ENCODE results near the gene FAM98B.

The FAM98B gene

GRCh38 chr15:38490242-38490922, 36.5 kb downstream of the FAM98B start:
- H3K36me3 ChIP-seq (ENCODE audit: insufficient read depth): no peaks in the 10 kb centered on the region
- no peaks in the 10 kb centered on the region for H3K79me2 ChIP-seq (ENCODE audit: insufficient read depth, low read depth)
- no peaks in the 10 kb centered on the region for H4K20me1 ChIP-seq (ENCODE audit: insufficient read depth)
- H3K27ac ChIP-seq: no peak overlapping the region
- no peaks in the 10 kb centered on the region for H3K27me3 ChIP-seq (ENCODE audit: insufficient read depth, low read depth)
- H3K4me1 ChIP-seq (ENCODE audit: low read depth, poor library complexity, severe bottlenecking): no peaks in the 10 kb centered on the region
- no peak for TF ChIP-seq CTCF (conservative IDR thresholded peaks at IDR 0.05; ENCODE audit: low read depth, low read length)
- H3K9ac ChIP-seq: no peak overlapping the region
- no peak overlapping the region for H3K4me2 ChIP-seq
- H2AFZ ChIP-seq (ENCODE audit: low read depth): no peak overlapping the region
- no peak overlapping the region for H3K4me3 ChIP-seq (IDR thresholded peaks at IDR 0.05; ENCODE audit: insufficient read depth, low read depth, low read length)

- no peaks in the 10 kb centered on the region for H3K27me3 ChIP-seq (ENCODE audit: insufficient read depth, low read depth)
- H3K9ac ChIP-seq: no peak overlapping the region
- H3K4me3 ChIP-seq (IDR thresholded peaks at IDR 0.05; ENCODE audit: insufficient read depth, low read depth, low read length): no peak overlapping the region
- TF ChIP-seq CTCF (conservative IDR thresholded peaks at IDR 0.05; ENCODE audit: low read depth, low read length): no peak
- H2AFZ ChIP-seq (ENCODE audit: low read depth): no peak overlapping the region
- no peak overlapping the region for H3K4me2 ChIP-seq
- H3K4me1 ChIP-seq (ENCODE audit: low read depth, poor library complexity, severe bottlenecking): no peaks in the 10 kb centered on the region
- no peak overlapping the region for H3K27ac ChIP-seq
- no peaks in the 10 kb centered on the region for H4K20me1 ChIP-seq (ENCODE audit: insufficient read depth)
- H3K36me3 ChIP-seq (ENCODE audit: insufficient read depth): no peaks in the 10 kb centered on the region
- no peaks in the 10 kb centered on the region for H3K79me2 ChIP-seq (ENCODE audit: insufficient read depth, low read depth)
These were observed 42.2 kb downstream of the FAM98B start for GRCh38 chr15:38496151-38496550.

- Histone ChIP-seq H3K27me3 (ENCODE audit: insufficient read depth, low read depth) (no peaks in the 10 kb centered on the region), H3K36me3 (ENCODE audit: insufficient read depth) (no peaks in the 10 kb centered on the region)
These were observed 45.7 kb downstream of the FAM98B start for GRCh38 chr15:38499651-38500050.

GRCh38 chr15:38503496-38503895, 49.6 kb downstream of the FAM98B start:
- Histone ChIP-seq H3K4me2 (no peak overlapping the region), H3K27me3 (ENCODE audit: insufficient read depth, low read depth) (no peaks in the 10 kb centered on the region), H4K20me1 (ENCODE audit: insufficient read depth) (no peaks in the 10 kb centered on the region), H3K79me2 (ENCODE audit: insufficient read depth, low read depth) (no peaks in the 10 kb centered on the region), H3K36me3 (ENCODE audit: insufficient read depth) (no peaks in the 10 kb centered on the region), H3K9ac (no peak overlapping the region), H2AFZ (ENCODE audit: low read depth) (no peak overlapping the region), H3K27ac (no peak overlapping the region), H3K4me3 (IDR thresholded peaks at IDR 0.05; ENCODE audit: insufficient read depth, low read depth, low read length) (no peak overlapping the region), H3K4me1 (ENCODE audit: low read depth, poor library complexity, severe bottlenecking) (no peaks in the 10 kb centered on the region)
- no peak for TF ChIP-seq CTCF (conservative IDR thresholded peaks at IDR 0.05; ENCODE audit: low read depth, low read length)

More at GRCh38 chr15:38499651-38500050, 45.7 kb downstream of the FAM98B start:
- no peak overlapping the region for H3K27ac ChIP-seq
- no peak for TF ChIP-seq CTCF (conservative IDR thresholded peaks at IDR 0.05; ENCODE audit: low read depth, low read length)
- H4K20me1 ChIP-seq (ENCODE audit: insufficient read depth): no peaks in the 10 kb centered on the region
- no peak overlapping the region for H3K9ac ChIP-seq
- H3K4me2 ChIP-seq: no peak overlapping the region
- H3K4me3 ChIP-seq (IDR thresholded peaks at IDR 0.05; ENCODE audit: insufficient read depth, low read depth, low read length): no peak overlapping the region
- no peaks in the 10 kb centered on the region for H3K4me1 ChIP-seq (ENCODE audit: low read depth, poor library complexity, severe bottlenecking)
- no peak overlapping the region for H2AFZ ChIP-seq (ENCODE audit: low read depth)
- H3K79me2 ChIP-seq (ENCODE audit: insufficient read depth, low read depth): no peaks in the 10 kb centered on the region
